T-helper 1 cell (primary cell): ENCODE measurements around the gene BMP8B.
"Not testable (repeated sequence)": the region's sequence is repeated elsewhere in the genome, so short reads cannot be mapped to it uniquely, and the experiment has no call there.

Source experiments
- DNase-seq, 5 donors: peaks; one replicate each; pipeline ENCODE4 v3.0.0-alpha.2; 2012 to 2020

The BMP8B gene

GRCh38 chr1:39777896-39778295 is 10.8 kb downstream of the BMP8B start:
- DNase-seq: not testable (repeated sequence)

GRCh38 chr1:39777306-39777705 is 11.4 kb downstream of the BMP8B start:
- DNase-seq: no peak

GRCh38 chr1:39776886-39777285 is 11.8 kb downstream of the BMP8B start:
- no peak for DNase-seq

- no peak for DNase-seq
These were observed 12.3 kb downstream of the BMP8B start for GRCh38 chr1:39776400-39776713.

- not testable (repeated sequence) for DNase-seq
These were observed 12.8 kb downstream of the BMP8B start for GRCh38 chr1:39775676-39776399.

- DNase-seq: not testable (repeated sequence)
These were observed 13.5 kb downstream of the BMP8B start for GRCh38 chr1:39775141-39775540.

GRCh38 chr1:39773369-39773979 is 15.2 kb downstream of the BMP8B start:
- DNase-seq: not testable (repeated sequence)

- DNase-seq: not testable (repeated sequence)
These were observed 17.6 kb downstream of the BMP8B start, which contains the start of gene OXCT2 for GRCh38 chr1:39771022-39771532. TSS of gene OXCT2 (minus strand) at chr1:39771348. CDS start at chr1:39771255, 93 bp downstream.

- DNase-seq: not testable (repeated sequence)
These were observed 18.3 kb downstream of the BMP8B start for GRCh38 chr1:39770100-39771021.

GRCh38 chr1:39769502-39769901 is 19.2 kb downstream of the BMP8B start:
- not testable (repeated sequence) for DNase-seq

- DNase-seq: not testable (repeated sequence)
These were observed 22.2 kb downstream of the BMP8B start for GRCh38 chr1:39766466-39766865.

- DNase-seq: not testable (repeated sequence)
These were observed 24.2 kb downstream of the BMP8B start for GRCh38 chr1:39764512-39764911.

GRCh38 chr1:39763619-39764374 is 24.9 kb downstream of the BMP8B start:
- DNase-seq: not testable (repeated sequence)

- no peak for DNase-seq
These were observed 25.8 kb downstream of the BMP8B start for GRCh38 chr1:39762550-39763540.

GRCh38 chr1:39761557-39762260 is 27.0 kb downstream of the BMP8B start:
- no peak for DNase-seq

GRCh38 chr1:39761016-39761415 is 27.6 kb downstream of the BMP8B start:
- DNase-seq: no peak

GRCh38 chr1:39760074-39761008 is 28.3 kb downstream of the BMP8B start:
- no peak for DNase-seq

- DNase-seq: no peak
These were observed 29.3 kb downstream of the BMP8B start for GRCh38 chr1:39759436-39759726.
